Common myeloid progenitor, CD34-positive (primary cell): ENCODE results near the gene PLAGL1.

Source experiments
- CTCF ChIA-PET: fragments of 350-600 bp; sonication (Branson Sonifier 250); formaldehyde crosslinking; loops from one replicate; lab custom pipeline; 2021; ENCODE audit warnings: antibody characterized with exemption; lab: Charles Lee
- POLR2A ChIA-PET: fragments of 350-600 bp; sonication (Branson Sonifier 250); formaldehyde crosslinking; loops from one replicate; lab custom pipeline; 2021; ENCODE audit warnings: antibody characterized with exemption; lab: Charles Lee
- DNase-seq, 3 donors: peaks; one replicate each; pipeline versions ENCODE4 v3.0.0 to v3.0.0-alpha.2; 2013
- H3K27ac ChIP-seq, 2 experiments: 1 replicate in 1 of 2; 2 replicates in 1 of 2; pipeline ENCODE4 v1.7.0; 2013; ENCODE audit warnings: inconsistent platforms in 2 of 2, low read length in 2 of 2, mild to moderate bottlenecking in 2 of 2, low read depth in 1 of 2, moderate library complexity in 1 of 2; ENCODE audit not compliant: severe bottlenecking in 2 of 2, insufficient read depth in 1 of 2, poor library complexity in 1 of 2
- H3K27me3 ChIP-seq, 5 experiments: replicated peaks in 2 of 5; 1 replicate in 3 of 5; 2 replicates in 2 of 5; pipeline versions ENCODE4 v1.6.1 to v1.7.0; 2013; ENCODE audit warnings: low read length in 4 of 5, mild to moderate bottlenecking in 2 of 5, moderate library complexity in 2 of 5, inconsistent platforms in 1 of 5; ENCODE audit not compliant: insufficient read depth in 5 of 5, control insufficient read depth in 4 of 5
- H3K36me3 ChIP-seq, 4 experiments: 1 replicate in 2 of 4; 2 replicates in 2 of 4; pipeline versions ENCODE4 v1.6.1 to v1.7.0; 2013; ENCODE audit warnings: low read length in 3 of 4, control low read depth in 1 of 4, mild to moderate bottlenecking in 1 of 4; ENCODE audit not compliant: control insufficient read depth in 4 of 4, insufficient read depth in 4 of 4
- H3K4me1 ChIP-seq, 4 experiments: 1 replicate in 3 of 4; 2 replicates in 1 of 4; pipeline versions ENCODE4 v1.6.1 to v1.7.1; 2013; ENCODE audit warnings: low read length in 3 of 4, mild to moderate bottlenecking in 3 of 4, control low read depth in 1 of 4, inconsistent platforms in 1 of 4, moderate library complexity in 1 of 4; ENCODE audit not compliant: control insufficient read depth in 4 of 4, insufficient read depth in 4 of 4; ENCODE audit errors: control extremely low read depth in 1 of 4
- H3K4me3 ChIP-seq, 7 experiments: 1 replicate in 4 of 7; 2 replicates in 3 of 7; pipeline versions ENCODE4 v1.5.1 to v1.7.0; 2013; ENCODE audit warnings: mild to moderate bottlenecking in 7 of 7, low read length in 6 of 7, moderate library complexity in 6 of 7, inconsistent platforms in 2 of 7, low read depth in 2 of 7, control low read depth in 1 of 7; ENCODE audit not compliant: insufficient read depth in 4 of 7, control insufficient read depth in 1 of 7; ENCODE audit errors: extremely low read depth in 1 of 7
- H3K9me3 ChIP-seq, 5 experiments: 1 replicate in 4 of 5; 2 replicates in 1 of 5; pipeline versions ENCODE4 v1.6.1 to v1.7.1; 2013; ENCODE audit warnings: low read length in 4 of 5, mild to moderate bottlenecking in 2 of 5, inconsistent platforms in 1 of 5, low read depth in 1 of 5, moderate library complexity in 1 of 5; ENCODE audit not compliant: control insufficient read depth in 4 of 5, insufficient read depth in 2 of 5; ENCODE audit errors: control extremely low read depth in 1 of 5
- WGBS: methylation state at CpG from one replicate; pipeline ENCODE4 v1.1.5; 2013; ENCODE audit not compliant: insufficient coverage; 5-methylcytosine and 5-hydroxymethylcytosine counted together

Gene PLAGL1

DNA sequence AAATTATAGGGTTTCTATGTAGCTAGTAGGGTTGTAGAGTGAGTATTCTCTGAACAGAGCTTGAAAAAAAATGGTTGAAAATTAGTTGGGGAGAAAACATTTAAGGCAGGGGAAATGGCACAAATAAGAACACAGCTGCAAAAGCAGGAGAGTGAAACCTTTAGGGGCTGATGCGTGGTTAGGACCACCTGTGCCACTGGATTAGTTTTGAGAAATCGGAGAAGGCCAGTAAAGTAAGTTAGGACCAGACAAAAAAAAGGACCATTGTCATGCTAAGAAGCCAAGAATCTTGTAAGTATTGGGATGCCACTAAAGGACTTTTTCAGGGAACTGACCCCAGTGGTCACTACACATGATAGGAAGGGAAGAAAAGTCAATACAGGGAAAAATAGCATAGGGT, 9.4 kb downstream of the PLAGL1 start:
- H3K36me3 ChIP-seq, result peaks cover 0 to 7% (median 2%) of the 10 kb centered on the region in 4 experiments
- no peak overlapping the region for H3K4me3 ChIP-seq
- 100% methylated on average over 1 of the region's 2 CpGs for WGBS
- DNase-seq, result no peak
- CTCF ChIA-PET, result interaction anchor here (0.9 to 4.6 kb wide), 3 partner anchors 9 to 21 kb away, joined by 3 to 22 read pairs (median 3); no protein-coding TSS in a partner anchor
- H3K27ac ChIP-seq, result no peak overlapping the region
- POLR2A ChIA-PET, result no interaction called here
- peaks cover 5 to 33% (median 9%) of the 10 kb centered on the region in 5 experiments for H3K9me3 ChIP-seq
- no peaks in the 10 kb centered on the region for H3K27me3 ChIP-seq
- H3K4me1 ChIP-seq, result no peaks in the 10 kb centered on the region

DNA sequence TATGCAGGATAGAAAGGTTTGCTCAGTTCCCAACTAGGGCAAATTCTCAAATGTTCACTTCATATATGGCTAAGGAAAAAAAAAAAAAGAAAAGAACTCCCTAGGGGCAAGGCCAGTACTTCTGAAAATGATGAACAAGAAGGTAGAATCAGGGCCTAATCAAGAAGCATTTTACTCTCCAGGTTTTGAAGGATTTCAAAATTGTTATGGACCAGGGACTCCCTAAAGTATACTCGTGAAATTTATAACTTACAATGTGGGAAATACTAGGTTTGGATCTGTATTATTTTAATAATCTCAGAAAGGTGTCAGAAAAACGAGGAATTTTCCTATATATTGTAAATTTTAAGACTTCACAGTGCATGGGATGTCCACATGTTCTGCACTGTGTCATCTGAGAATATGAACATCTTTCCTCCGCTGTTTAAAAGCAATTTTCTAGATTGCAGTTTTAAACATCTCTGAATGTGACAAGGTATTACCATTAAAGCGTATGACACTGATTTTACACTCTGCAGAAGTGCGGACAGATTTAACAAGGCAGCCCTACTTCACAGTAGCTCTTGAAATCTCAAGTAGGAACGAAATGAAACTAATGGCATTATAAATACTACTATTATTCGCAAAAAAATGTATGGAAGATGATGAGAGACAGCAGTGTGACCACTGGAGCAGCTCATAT, 14.0 kb downstream of the PLAGL1 start:
- no peak for DNase-seq
- ChIA-PET POLR2A (no interaction called here), CTCF (interaction anchor here (1.2 kb wide), 1 partner anchor 52 kb away, joined by 4 read pairs; no protein-coding TSS in a partner anchor)
- no peaks in the 10 kb centered on the region for H3K27me3 ChIP-seq
- peaks cover 0 to 6% (median 2%) of the 10 kb centered on the region in 4 experiments for H3K36me3 ChIP-seq
- H3K9me3 ChIP-seq, result peaks cover 0 to 18% (median 5%) of the 10 kb centered on the region in 5 experiments
- H3K4me3 ChIP-seq, result no peak overlapping the region
- H3K27ac ChIP-seq, result no peak overlapping the region
- WGBS, result 100% methylated on average over 2 of the region's 7 CpGs
- H3K4me1 ChIP-seq, result no peaks in the 10 kb centered on the region

DNA sequence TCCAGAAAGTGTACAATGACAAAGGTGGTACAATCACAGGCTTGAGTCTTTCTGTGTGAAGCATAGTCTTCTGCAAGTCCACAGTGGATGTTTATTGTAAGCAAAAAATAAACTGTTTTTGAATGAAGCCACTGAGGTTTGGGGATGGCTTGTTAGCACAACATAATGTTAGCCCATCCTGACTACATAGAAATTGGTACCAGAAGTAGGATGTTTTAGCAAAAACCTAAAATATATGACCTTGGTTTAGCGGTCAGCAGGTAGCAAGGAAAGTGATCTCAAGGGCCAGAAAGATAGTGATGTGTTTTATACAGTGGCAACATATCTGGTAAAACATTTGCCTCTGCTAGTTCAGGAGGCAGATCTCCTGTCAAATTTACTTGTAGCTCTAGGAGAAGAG, 15.8 kb downstream of the PLAGL1 start:
- no peak for DNase-seq
- Histone ChIP-seq H3K27ac (no peak overlapping the region), H3K4me1 (no peaks in the 10 kb centered on the region), H3K9me3 (peaks cover 0 to 19% (median 5%) of the 10 kb centered on the region in 5 experiments), H3K27me3 (no peaks in the 10 kb centered on the region), H3K36me3 (peaks cover 0 to 7% (median 2%) of the 10 kb centered on the region in 4 experiments), H3K4me3 (no peak overlapping the region)
- 100% methylated on average over 1 of the region's 1 CpG for WGBS
- POLR2A ChIA-PET, result no interaction called here
- CTCF ChIA-PET, result interaction anchor here (1.3 to 1.8 kb wide), 2 partner anchors 15 to 21 kb away, joined by 4 read pairs; no protein-coding TSS in a partner anchor

DNA sequence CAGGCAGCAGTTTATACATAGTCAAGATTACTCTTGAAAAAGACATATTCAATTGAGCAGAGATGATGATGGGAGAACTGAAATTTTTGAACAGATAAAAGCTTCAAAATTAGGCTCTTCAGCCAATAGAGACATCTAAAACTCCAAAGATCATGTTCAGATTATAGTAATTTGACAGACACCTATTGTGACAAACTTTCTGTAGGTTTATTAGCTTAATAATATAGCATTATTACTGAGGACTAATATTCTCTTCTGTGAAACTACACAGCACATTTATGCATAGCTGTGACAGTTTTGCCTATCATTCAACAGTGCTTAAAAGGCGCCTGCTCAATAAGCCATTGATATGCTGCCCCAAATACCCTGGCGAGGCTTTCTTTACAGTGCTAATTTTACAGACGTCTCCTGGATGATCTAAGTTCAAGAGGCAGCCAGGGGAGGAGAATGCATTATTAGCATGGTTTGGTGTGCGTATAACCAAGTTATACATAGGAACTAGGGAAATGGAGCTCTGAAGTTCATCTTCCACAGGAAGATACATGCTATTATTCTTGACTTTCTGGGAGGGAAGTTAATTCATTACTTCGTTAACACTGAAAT, 21.5 kb downstream of the PLAGL1 start:
- DNase-seq, result no peak
- H3K9me3 ChIP-seq, result peaks cover 0 to 6% (median 1%) of the 10 kb centered on the region in 5 experiments
- CTCF ChIA-PET, result interaction anchor here (1.1 kb wide), 1 partner anchor 47 kb away, joined by 4 read pairs; no protein-coding TSS in a partner anchor
- 94% methylated on average over 3 of the region's 5 CpGs for WGBS
- no peaks in the 10 kb centered on the region for H3K4me1 ChIP-seq
- no peak overlapping the region for H3K4me3 ChIP-seq
- POLR2A ChIA-PET, result no interaction called here
- peaks cover 0 to 18% (median 3%) of the 10 kb centered on the region in 4 experiments for H3K36me3 ChIP-seq
- H3K27ac ChIP-seq, result no peak overlapping the region
- H3K27me3 ChIP-seq, result no peaks in the 10 kb centered on the region

DNA sequence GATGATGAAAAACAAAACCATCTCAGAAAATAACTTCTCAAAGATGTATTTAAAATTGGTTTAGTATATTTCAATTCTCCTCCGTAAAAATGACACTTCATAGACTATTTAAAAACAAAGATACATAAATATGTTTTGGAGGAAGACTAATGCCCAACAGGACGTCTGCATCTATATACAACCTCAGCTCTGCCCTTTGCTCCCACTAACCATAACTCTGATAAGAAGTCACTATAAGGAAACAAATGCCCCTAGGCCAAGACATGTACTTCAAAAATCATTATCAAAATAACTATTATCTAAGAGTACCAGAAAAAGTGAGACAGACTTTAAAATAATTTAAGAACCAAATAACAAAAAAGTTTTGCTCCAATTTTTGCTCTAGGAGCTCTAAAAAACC, 23.4 kb downstream of the PLAGL1 start:
- Histone ChIP-seq H3K27ac (no peak overlapping the region), H3K27me3 (no peaks in the 10 kb centered on the region), H3K36me3 (peaks cover 0 to 19% (median 7%) of the 10 kb centered on the region in 4 experiments), H3K4me3 (no peak overlapping the region), H3K4me1 (no peaks in the 10 kb centered on the region), H3K9me3 (peaks cover 0 to 11% (median 1%) of the 10 kb centered on the region in 5 experiments)
- DNase-seq, result no peak
- POLR2A ChIA-PET, result no interaction called here
- no CpG with 5 or more reads among the region's 2 CpGs for WGBS
- CTCF ChIA-PET, result interaction anchor here (0.9 to 1.0 kb wide), 2 partner anchors 19 to 45 kb away, joined by 3 to 5 read pairs; no protein-coding TSS in a partner anchor

DNA sequence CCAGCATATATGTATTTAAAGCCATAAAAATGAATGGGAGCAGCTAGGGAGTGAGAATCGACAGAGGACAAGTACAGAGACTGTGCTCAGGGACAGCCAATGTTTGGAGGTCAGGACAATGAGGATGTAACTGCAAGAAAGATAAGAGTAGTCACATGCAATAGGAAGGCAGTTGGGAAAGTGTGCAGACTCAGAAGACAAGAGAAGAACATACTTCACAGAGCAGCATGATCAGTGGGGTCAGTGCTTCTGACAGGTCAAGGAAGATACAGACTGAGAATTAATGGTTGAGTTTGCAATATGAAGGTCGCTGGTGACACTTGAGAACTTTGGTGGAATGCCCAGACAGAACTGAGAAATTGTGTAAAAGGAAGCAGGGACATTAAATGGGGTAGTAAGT, 25.1 kb downstream of the PLAGL1 start:
- ChIA-PET POLR2A (no interaction called here), CTCF (interaction anchor here (1.1 to 1.7 kb wide), 3 partner anchors 17 to 43 kb away, joined by 3 to 6 read pairs (median 4); no protein-coding TSS in a partner anchor)
- H3K27me3 ChIP-seq, result no peaks in the 10 kb centered on the region
- 94% methylated on average over 2 of the region's 2 CpGs for WGBS
- no peaks in the 10 kb centered on the region for H3K4me1 ChIP-seq
- H3K9me3 ChIP-seq, result peaks cover 0 to 7% (median 1%) of the 10 kb centered on the region in 5 experiments
- no peak for DNase-seq
- no peak overlapping the region for H3K4me3 ChIP-seq
- peaks cover 0 to 19% (median 5%) of the 10 kb centered on the region in 4 experiments for H3K36me3 ChIP-seq
- H3K27ac ChIP-seq, result no peak overlapping the region
